ENCODE measurements around the gene PPP2R2B. TPM values are rescaled to one million over a fixed set of nuclear protein-coding genes. Genes with fewer than 3 reads are reported as not detected.

PPP2R2B gene
- total and polyA plus RNA-seq, 2 donors (not counting 3 experiments of a cell fraction or from before 2014, with no cell fraction given) = not detected

GRCh38 chr5:146646441-146646840 is 232.1 kb downstream of the PPP2R2B start:
- H3K36me3 ChIP-seq (ENCODE audit: control insufficient read depth in 2 of 2, extremely low read depth in 1 of 2, insufficient read depth in 2 of 2, low read length in 2 of 2) = no peaks in the 10 kb centered on the region
- H3K9me3 ChIP-seq (replicated peaks; ENCODE audit: control insufficient read depth, insufficient read depth, low read length) = no peaks in the 10 kb centered on the region
- TF ChIP-seq CTCF (IDR thresholded peaks at IDR 0.05; ENCODE audit: extremely low read depth in 1 of 2, insufficient read depth in 1 of 2, low read depth in 1 of 2, low read length in 2 of 2) (no peak), JUN (IDR thresholded peaks at IDR 0.05; ENCODE audit: borderline replicate concordance, insufficient read depth, insufficient read length, low read depth) (no peak), MYC (IDR thresholded peaks at IDR 0.05; ENCODE audit: low read depth, low read length) (no peak), POLR2A (IDR thresholded peaks at IDR 0.05; ENCODE audit: low read depth, low read length) (no peak), GATA2 (IDR thresholded peaks at IDR 0.05; ENCODE audit: insufficient read depth, insufficient read length, low read depth, low read length) (no peak), POLR2AphosphoS5 (IDR thresholded peaks at IDR 0.05; ENCODE audit: insufficient read depth, low read depth, low read length) (no peak), MAX (IDR thresholded peaks at IDR 0.05; ENCODE audit: insufficient read depth, insufficient read length) (no peak), EZH2 (IDR thresholded peaks at IDR 0.05; ENCODE audit: borderline replicate concordance, low read depth, low read length, severe bottlenecking) (no peak), FOS (IDR thresholded peaks at IDR 0.05; ENCODE audit: borderline replicate concordance, insufficient read depth, low read length) (no peak)
- no peaks in the 10 kb centered on the region for H3K9me1 ChIP-seq (replicated peaks; ENCODE audit: control insufficient read depth, extremely low read depth, insufficient read depth, low read length)
- no peak overlapping the region for H3K27ac ChIP-seq (ENCODE audit: insufficient read depth, low read depth, low read length)
- POLR2A ChIA-PET = no interaction called here
- H3K27me3 ChIP-seq (ENCODE audit: control insufficient read depth in 2 of 2, insufficient read depth in 2 of 2, low read length in 2 of 2) = no peaks in the 10 kb centered on the region
- dilution Hi-C loops (cut with MboI; ENCODE audit: extremely low pct_ligation_motif_present, low sequenced_read_pairs) (no loop called here), intact Hi-C loops (cut with micrococcal nuclease) (no loop called here)
- CTCF ChIA-PET = no interaction called here
- H4K20me1 ChIP-seq (replicated peaks; ENCODE audit: control insufficient read depth, extremely low read depth, insufficient read depth, low read length) = no peaks in the 10 kb centered on the region
- FAIRE-seq (no peak), DNase-seq (ENCODE audit: low read depth, low spot score) (no peak)
- no peaks in the 10 kb centered on the region for H3K79me2 ChIP-seq (ENCODE audit: control insufficient read depth, insufficient read depth, low read length)
- H3K4me1 ChIP-seq (ENCODE audit: control insufficient read depth, extremely low read depth, insufficient read depth, low read length) = no peaks in the 10 kb centered on the region
- no peak overlapping the region for H3K9ac ChIP-seq (replicated peaks; ENCODE audit: extremely low read depth, insufficient read depth, low read length)
- H3K4me3 ChIP-seq (replicated peaks in 1 of 3; ENCODE audit: insufficient read depth in 1 of 3, low read depth in 1 of 3, low read length in 3 of 3) = no peak overlapping the region
- no TSS peak for BruUV-seq (replicated peaks)
- no peak overlapping the region for H3K4me2 ChIP-seq (ENCODE audit: insufficient read depth, low read length)
- no peak overlapping the region for H2AFZ ChIP-seq (ENCODE audit: low read depth, low read length)
